BJ (cell line): Measurements from ENCODE around the gene ECHS1. TPM values are rescaled to one million over a fixed set of nuclear protein-coding genes. Genes with fewer than 3 reads are reported as not detected.

Source experiments
- CTCF ChIA-PET: fragments of 350-600 bp; formaldehyde crosslinking; extraction: SDS; loops from one replicate; lab custom pipeline; 2021; ENCODE audit warnings: antibody characterized with exemption, inconsistent platforms; lab: Yijun Ruan, JAX
- POLR2A ChIA-PET: fragments of 300-600 bp; sonication (Branson Sonifier 250); formaldehyde crosslinking; extraction: SDS; loops from one replicate; lab custom pipeline; 2021; ENCODE audit warnings: antibody characterized with exemption; lab: Charles Lee
- DNase-seq: peaks from one replicate; pipeline ENCODE4 v3.0.0-alpha.2; 2011; ENCODE audit warnings: low read depth
- H3K27me3 ChIP-seq: 2 replicates; pipeline ENCODE4 v1.6.0; 2011; ENCODE audit warnings: low read length; ENCODE audit not compliant: control insufficient read depth, insufficient read depth
- H3K36me3 ChIP-seq: 2 replicates; pipeline ENCODE4 v1.5.1; 2011; ENCODE audit warnings: low read length; ENCODE audit not compliant: control insufficient read depth, insufficient read depth
- H3K4me3 ChIP-seq: 2 replicates; pipeline ENCODE4 v1.5.1; 2011; ENCODE audit warnings: low read depth, mild to moderate bottlenecking, control low read depth, low read length
- CTCF ChIP-seq: IDR thresholded peaks from 2 replicates; pipeline ENCODE4 v1.5.1; 2011; ENCODE audit warnings: low read depth, mild to moderate bottlenecking, control low read depth, inconsistent platforms, low read length, moderate library complexity; ENCODE audit not compliant: insufficient read depth
- polyA plus RNA-seq: library from polyadenylated mRNA; depleted of rRNA; stranded (reverse); fragments of >200 nt; gene quantifications from 2 replicates; pipeline ENCODE4 v1.2.3, GENCODE V29; 2011

Gene ECHS1
- polyA plus RNA-seq, 1 experiment: 63.9 TPM

- Histone ChIP-seq H3K4me3 (no peak overlapping the region), H3K27me3 (peaks cover 22% of the 10 kb centered on the region), H3K36me3 (no peaks in the 10 kb centered on the region)
- POLR2A ChIA-PET: interaction anchor here (0.7 kb wide), 1 partner anchor 49 kb away, joined by 7 read pairs; no protein-coding TSS in a partner anchor
- peak; percentile 39 for DNase-seq
- CTCF ChIA-PET: interaction anchor here (0.5 to 3.0 kb wide), 40 partner anchors 9 to 814 kb away, joined by 3 to 20 read pairs (median 4); partner anchors contain the start of genes ADAM8, ECHS1, FUOM and PRAP1
- TF ChIP-seq CTCF: peak; percentile 98
Measured at GRCh38 chr10:133329491-133330202, 43.5 kb downstream of the ECHS1 start.

- peaks cover 19% of the 10 kb centered on the region for H3K27me3 ChIP-seq
Measured at GRCh38 chr10:133328358-133329343, 44.5 kb downstream of the ECHS1 start.

GRCh38 chr10:133327651-133328357, 45.4 kb downstream of the ECHS1 start:
- Histone ChIP-seq H3K36me3 (no peaks in the 10 kb centered on the region), H3K27me3 (peaks cover 19% of the 10 kb centered on the region)
- CTCF ChIA-PET: interaction anchor here (1.0 to 3.0 kb wide), 8 partner anchors 10 to 286 kb away, joined by 3 to 20 read pairs (median 4); partner anchors contain the start of gene PRAP1

More at GRCh38 chr10:133328358-133329343, 44.5 kb downstream of the ECHS1 start:
- no peak for TF ChIP-seq CTCF
- H3K36me3 ChIP-seq: no peaks in the 10 kb centered on the region
- H3K4me3 ChIP-seq: no peak overlapping the region
- ChIA-PET CTCF (interaction anchor here (0.7 to 3.0 kb wide), 36 partner anchors 8 to 288 kb away, joined by 3 to 20 read pairs (median 4); partner anchors contain the start of genes ADAM8, ECHS1, FUOM and PRAP1), POLR2A (interaction anchor here (0.7 kb wide), 1 partner anchor 50 kb away, joined by 7 read pairs; no protein-coding TSS in a partner anchor)
- no peak for DNase-seq

More at GRCh38 chr10:133327651-133328357, 45.4 kb downstream of the ECHS1 start:
- TF ChIP-seq CTCF: no peak
- DNase-seq: no peak
- H3K4me3 ChIP-seq: no peak overlapping the region
- POLR2A ChIA-PET: no interaction called here
